GM21381 (cell line): ENCODE results near the gene FSD2.
"Not testable (repeated sequence)": the region's sequence is repeated elsewhere in the genome, so short reads cannot be mapped to it uniquely, and the experiment has no call there.

ENCODE experiments used
- ATAC-seq: cut with Tn5 transposase; IDR thresholded peaks from one replicate; pipeline ENCODE4 v1.9.1; 2021; ENCODE audit warnings: mild to moderate bottlenecking, moderate library complexity; ENCODE audit not compliant: unreplicated experiment

The FSD2 gene

DNA sequence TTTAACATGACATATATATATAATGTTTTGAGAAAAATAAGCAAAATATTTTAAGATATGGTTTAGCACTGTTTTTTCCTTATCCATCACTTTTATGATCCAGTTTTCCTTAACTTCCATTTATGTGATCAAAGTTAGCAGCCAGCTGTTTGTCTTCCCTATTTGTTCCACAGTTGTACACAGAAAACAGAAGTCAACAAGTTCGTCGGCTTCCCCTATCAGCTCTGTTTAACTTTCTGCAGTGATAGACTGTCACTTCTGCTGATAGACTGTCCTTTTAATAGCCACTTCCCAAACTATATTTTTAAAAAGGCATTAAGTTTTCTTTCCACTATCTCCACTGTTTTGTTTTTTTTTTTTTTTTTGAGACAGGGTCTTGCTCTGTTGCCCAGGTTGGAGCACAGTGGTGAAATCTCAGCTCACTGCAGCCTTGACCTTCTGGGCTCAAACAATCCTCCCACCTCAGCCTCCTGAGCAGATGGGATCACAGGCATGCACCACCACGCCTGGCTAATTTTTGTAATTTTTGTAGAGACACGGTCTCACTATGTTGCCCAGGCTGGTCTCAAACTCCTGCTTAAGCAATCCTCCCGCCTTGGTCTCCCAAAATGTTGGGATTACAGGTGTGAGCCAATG is 7.2 kb downstream of the FSD2 start:
- ATAC-seq = no peak

DNA sequence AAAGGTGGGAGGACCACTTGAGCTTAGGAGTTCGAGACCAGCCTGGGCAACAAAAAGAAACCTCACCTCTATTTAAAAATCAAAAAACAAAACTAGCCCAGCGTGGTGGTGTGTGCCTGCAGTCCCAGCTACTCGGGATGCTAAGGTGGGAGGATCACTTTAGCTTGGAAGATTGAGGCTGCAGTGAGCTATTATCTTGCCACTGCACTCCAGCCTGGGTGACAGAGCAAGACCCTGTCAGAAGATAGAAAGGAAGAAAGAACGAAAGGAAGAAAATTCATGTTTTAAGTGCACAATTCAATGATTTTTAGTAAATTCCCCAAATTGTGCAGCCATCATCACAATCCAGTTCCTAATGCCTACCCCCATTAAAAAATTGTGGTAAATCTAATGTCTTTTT is 7.8 kb downstream of the FSD2 start:
- no peak for ATAC-seq

DNA sequence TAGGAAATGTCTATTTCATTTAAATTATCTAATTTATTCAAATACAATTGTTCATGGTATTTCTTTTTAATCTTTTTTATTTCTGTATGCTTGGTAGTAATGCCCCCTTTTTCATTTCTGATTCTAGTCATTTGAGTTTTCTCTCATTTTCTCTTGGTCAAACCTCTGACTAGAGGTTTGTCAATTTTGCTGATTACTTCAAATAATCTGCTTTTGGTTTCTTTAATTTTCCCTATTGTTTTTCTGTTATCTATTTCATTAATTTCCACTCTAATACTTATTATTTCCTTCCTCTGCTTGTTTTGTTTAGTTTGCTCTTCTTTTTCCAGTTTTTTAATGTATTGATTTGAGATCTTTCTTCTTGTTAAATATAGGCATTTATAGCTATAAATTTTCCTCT is 12.1 kb downstream of the FSD2 start:
- ATAC-seq = no peak

DNA sequence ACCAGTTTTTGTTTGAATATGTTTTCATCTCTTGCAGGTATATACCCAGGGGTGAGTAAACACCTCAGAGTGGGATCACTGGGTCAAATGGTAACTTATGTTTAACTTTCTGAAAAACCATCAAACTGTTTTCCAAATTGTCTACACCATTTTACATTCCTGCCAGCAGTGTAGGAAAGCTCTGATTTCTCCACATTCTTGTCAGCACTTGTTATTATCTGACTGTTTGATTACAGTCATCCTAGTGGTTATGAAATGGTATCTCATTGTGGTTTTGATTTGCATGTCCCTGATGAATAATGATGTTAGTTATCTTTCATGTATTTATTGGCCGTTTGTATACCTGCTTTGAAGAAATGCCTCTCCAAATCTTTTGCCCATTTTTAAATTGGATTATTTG is 13.8 kb downstream of the FSD2 start:
- ATAC-seq = no peak

DNA sequence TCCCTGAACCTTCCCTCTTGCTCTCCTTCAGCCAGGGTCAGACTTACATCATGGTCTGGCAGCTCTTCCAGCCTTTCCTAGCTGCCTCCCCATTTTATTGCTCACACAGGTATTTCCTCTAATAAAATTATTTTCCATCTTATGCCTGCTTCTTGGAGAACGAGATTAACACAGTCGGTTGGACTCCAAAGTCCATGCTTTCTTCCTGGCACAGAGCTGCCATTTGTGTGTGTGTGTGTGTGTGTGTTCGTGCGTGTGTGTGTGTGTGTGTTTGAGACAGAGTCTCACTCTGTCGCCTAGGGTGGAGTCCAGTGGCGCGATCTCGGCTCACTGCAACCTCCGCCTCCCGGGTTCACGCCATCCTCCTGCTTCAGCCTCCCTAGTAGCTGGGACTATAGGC is 15.5 kb downstream of the FSD2 start:
- no peak for ATAC-seq

DNA sequence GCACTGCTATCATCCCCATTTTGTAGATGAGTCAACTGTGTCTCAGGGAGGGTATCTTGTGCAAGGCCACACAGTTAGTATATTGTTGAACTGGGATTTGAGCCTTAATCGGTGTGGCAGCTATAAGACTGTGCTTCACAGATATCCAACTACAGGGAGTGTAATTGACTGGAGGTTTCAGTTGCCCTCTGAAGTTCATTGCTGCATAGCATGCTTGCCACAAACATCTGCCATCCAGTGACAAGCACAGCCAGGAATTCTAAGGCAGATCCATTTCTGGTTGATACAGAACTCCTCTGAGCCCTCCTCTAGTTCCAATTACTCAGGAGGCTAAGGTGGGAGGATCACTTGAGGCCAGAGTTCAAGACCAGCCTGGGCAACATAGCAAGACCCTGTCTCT is 16.4 kb downstream of the FSD2 start:
- ATAC-seq = no peak

DNA sequence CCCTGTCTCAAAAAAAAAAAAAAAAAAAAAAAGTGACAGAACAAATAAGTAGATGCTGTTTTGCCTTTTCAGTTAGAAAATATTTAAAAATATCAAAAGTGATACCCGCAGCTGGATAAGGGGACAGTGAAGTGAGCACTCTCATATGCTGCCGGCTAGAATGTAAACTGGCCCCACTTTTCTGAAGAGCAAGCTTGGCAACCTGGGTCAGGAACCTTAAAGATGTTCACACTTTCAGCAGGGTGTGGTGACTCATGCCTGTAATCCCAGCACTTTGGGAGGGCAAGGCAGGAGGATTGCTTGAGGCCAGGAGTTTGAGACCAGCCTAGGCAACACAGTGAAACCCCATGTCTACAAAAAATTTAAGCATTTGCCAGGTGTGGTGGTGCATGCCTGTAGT is 17.4 kb downstream of the FSD2 start:
- no peak for ATAC-seq

DNA sequence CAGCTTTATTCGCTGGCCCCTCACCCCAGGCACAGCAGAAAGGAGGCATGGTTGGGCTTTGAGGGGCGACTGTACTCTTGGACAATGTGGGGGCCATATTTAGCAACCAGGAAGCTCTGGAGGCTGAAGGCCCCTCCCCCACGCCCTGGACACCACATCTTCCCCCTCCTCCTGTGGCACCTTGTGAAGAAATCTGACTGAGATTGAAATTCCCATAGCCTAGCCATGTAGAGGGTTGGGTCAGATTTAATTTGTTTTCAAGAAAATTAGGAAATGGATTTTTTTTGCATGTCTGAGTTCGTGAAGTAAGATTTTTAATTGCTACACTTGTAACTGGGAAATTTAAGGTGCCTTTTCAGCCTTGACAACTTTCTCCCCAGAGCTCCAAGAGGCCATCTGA is 24.5 kb downstream of the FSD2 start:
- no peak for ATAC-seq

DNA sequence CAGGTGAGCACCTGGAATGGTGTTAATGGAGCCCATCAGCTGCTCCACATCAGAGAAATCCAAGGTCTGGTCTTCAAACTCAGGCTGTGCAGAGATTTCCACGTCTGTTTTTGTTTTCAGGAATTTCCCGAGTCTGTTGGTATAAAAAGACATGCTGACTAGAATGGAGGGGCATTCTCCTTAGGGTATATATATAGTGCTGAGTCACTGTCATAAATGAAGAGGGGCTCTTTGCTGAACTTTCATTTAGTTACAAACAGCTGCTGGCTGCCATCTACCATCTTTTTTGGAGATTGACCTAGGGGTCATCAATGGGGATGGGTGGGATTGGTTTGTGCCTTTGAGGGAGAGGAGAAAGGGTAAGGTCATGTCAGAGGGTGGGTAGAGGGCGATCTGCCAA is 27.1 kb downstream of the FSD2 start:
- ATAC-seq = no peak

DNA sequence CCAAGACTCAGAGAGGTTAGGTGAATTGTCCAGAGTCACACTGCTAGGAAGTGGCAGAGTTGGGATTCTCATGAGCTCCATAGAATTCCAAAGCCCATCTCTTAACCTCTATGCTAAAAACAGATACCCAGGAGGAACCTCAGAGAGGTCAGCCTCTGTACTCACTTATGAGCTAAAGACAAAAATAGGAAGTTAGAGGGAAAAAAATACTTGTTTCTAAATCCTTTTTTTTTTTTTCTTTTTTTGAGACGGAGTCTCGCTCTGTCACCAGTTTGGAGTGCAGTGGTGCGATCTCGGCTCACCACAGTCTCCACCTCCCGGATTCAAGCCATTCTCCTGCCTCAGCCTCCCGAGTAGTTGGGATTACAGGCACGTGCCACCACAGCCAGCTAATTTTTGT is 31.4 kb downstream of the FSD2 start:
- no peak for ATAC-seq

DNA sequence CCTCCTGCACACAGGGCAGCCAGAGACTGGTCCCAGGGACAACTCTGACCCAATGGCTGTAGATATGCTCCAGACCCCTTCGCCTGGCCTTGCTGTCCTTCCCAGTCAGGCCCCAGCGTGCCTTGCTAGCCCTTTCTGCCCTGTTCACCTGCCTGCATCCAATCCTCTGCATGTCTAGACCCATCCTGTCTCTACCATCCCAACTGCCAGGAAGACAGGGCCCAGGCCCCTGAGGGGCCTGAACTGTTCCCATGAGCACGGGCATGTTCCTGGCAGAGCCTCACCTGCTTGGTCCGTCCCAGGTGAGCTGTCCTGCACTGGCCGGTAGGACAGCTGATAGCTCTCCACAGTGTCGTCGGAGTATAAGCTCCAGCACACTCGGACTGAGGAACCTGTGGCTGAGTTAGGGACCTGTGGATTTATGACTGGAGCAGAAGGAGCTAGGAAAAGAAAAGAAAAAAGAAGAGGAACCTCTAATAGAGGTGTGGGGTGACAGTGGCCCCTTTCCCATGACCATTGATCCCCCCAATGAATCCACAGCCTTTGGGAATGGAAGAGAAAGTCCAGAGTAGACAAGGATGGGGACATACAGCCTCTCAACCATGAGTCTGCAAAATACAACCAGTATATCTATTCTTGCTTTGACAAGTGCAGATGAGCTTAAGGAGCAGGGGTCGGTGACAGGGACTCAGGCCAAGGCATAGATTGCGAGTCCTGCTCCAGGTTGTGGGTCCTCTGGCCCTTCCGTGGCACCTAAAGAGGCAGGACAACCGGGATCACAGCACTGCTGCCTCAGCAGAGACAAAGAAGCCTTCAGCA is 33.9 kb downstream of the FSD2 start:
- ATAC-seq = no peak

DNA sequence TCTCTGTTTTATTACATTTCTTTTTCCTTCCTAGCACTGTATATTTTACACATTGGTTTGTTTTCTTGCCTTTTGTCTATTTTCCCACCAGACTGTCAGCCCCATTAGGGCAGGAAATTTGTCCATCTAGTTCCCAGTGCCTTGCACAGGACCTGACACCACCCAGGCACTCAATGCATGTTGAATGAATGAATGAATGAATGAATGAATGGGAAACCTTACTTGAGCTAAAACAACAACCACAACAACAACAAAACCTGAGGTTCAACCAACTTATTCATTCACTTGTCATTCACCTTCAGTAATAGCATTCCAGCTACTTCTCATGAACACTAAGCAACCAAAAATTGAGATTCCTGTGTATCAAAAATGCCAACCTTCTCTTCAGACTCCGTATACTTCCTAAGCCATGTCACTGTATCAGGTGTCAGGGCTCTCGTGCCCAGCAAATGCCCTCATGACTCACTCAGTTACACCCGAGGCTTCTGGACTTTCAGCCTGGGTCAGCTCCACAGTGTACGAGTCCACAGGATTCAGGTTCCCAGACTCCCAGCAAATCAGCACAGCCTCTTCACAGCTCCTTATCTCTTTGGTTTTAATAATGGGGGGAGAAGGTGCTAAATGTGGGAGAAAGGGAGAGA is 37.3 kb downstream of the FSD2 start:
- ATAC-seq = no peak

DNA sequence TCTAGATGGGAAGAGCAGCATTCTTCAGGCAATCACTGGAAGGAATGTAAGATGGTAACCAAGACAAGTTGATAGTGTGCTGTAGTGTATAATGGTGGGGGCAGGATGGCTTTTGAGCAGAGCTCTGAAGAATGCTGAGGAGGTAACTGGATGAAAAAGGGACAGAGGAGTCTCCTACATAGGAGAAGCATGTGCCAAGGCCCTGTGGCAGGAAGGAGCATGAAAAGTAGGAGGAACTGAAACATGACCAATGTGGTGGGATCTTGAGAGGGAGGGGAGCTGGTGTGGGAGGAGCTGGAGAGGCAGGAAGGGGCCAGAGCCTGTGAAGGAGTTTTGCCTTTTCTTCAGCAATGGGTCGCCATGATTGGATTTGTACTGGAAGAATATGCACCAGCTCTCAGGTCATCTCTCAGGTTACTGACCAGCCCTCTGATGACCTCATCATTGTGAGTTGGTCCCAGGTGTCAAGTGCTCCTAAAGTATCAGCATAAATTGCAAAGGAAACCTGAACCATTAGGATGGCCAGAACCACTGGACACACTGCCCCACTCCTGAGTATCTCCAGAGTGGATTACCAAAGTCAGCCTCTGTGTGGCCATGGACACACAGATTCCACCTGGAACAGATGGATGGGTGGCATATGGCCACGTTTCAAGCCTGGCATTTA is 38.6 kb downstream of the FSD2 start:
- ATAC-seq = no peak

DNA sequence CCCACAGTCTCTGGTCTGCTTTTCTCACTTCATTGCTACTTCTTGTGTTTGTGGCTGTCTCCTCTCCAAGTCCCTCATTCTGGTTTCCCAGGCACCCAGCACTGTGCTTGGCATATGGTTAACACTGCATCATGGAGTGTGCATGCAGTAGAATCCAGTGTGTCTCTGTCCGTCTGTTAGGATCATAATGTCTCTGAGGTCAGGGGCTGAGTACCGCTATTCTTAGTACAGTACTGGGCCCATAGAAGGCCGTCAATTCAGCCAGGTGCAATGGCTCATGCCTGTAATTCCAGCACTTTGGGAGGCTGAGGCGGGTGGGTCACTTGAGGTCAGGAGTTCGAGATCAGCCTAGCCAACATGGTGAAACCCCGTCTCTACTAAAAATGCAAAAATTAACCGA is 39.7 kb downstream of the FSD2 start:
- ATAC-seq = not testable (repeated sequence)

DNA sequence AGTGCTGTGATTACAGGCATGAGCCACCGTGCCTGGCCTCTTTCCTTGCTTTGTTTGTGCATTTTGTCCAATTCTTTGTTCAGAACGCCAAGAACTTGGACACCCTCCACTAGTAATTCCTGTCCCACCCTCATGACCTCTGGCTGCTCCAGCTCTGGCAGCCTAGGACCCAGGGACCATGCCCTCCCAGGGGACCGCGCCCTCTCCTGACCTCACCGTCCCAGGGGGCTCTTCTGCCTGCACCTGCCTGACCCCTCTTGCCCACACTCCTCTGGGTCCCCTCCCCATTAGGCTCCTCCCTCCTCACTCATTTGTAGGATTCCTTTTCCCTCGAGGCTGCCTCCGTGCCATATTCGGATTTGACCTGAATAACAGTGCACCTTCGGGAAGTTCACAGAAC is 41.1 kb downstream of the FSD2 start:
- no peak for ATAC-seq

DNA sequence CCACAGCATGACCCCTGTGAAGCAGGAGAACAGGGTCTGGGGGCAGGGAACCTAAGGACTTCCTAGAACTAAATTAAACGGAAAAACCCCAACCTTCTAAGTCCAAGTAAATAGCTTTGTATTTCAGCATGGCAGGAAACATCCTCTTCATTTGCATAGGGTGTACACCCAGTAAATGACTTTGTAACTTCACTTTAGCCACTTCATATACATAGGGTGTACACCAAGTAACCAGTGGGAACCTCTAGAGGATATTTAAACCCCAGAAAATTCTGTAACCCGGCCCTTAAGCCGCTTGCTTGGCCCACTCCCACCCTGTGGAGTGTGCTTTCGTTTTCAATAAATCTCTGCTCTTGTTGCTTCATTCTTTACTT is 41.8 kb downstream of the FSD2 start:
- no peak for ATAC-seq

DNA sequence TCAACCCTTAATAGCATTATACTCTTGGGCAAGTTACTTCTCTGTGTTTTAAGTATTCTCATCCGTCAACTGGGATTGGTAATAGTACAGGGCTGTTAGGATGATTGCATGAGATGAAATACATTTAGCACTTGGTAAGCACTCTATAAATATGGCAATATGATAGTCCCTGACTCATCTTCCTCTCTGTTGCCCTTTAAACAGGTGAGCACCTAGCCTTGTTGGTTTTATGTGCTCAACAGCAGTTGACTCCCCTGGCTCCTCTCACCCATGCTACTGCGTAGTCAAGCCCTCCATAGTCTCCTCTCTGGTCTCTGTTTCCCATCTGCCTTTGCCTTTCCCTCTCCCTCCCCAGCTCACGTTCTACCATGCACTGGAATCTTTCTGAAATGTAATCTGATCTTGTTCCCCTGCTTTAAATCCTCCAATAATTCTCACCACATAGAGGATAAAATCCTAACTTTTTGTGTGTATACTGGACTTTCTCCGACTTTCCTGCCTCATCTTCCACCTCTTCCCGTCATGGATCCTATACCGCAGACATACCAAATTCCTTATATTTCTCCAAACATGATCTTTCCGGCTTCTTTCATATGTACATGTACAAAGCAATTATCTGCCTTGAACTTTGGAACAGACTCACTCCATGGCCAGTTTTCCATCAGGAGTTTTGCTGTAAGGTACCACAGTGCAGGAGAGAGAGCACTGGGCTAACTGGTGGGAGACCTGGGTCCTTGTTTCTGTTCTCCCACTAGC is 42.3 kb downstream of the FSD2 start:
- ATAC-seq = no peak

DNA sequence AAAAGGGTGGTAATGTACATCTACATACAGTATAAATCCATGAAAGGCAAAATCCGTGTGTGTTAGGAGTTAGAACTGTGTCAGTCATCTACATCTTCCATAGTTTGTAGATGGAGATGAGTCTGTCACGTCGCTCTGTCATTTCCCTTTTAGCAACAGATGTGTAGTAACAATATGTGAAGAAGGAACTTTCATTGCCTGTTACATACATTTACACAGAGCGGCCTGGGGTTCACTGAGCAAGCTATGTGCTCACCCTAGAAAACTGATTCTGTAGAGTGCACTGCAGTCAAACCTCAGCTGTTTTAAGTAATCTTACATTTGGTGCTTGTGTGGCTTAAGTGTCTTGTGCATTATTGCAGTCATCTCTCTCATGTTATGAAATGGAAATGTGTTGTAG is 54.6 kb downstream of the FSD2 start:
- no peak for ATAC-seq

DNA sequence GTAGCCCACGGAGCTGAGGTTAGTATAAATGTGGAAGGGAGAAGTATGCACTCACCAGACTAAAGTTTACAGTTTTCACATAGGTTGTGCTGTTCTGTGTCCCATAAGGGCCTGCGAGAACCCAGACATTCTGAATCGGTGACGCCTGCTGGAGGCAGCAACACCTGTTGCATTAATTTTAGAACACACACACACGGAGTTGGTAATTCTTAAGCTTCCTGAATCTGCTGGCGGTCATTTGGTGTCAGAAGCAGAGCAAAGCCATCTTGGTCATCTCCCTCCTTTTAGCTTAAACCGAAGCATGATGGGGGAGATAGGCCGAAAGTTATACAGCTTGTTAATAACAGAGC is 55.1 kb downstream of the FSD2 start:
- peak; percentile 19 for ATAC-seq

DNA sequence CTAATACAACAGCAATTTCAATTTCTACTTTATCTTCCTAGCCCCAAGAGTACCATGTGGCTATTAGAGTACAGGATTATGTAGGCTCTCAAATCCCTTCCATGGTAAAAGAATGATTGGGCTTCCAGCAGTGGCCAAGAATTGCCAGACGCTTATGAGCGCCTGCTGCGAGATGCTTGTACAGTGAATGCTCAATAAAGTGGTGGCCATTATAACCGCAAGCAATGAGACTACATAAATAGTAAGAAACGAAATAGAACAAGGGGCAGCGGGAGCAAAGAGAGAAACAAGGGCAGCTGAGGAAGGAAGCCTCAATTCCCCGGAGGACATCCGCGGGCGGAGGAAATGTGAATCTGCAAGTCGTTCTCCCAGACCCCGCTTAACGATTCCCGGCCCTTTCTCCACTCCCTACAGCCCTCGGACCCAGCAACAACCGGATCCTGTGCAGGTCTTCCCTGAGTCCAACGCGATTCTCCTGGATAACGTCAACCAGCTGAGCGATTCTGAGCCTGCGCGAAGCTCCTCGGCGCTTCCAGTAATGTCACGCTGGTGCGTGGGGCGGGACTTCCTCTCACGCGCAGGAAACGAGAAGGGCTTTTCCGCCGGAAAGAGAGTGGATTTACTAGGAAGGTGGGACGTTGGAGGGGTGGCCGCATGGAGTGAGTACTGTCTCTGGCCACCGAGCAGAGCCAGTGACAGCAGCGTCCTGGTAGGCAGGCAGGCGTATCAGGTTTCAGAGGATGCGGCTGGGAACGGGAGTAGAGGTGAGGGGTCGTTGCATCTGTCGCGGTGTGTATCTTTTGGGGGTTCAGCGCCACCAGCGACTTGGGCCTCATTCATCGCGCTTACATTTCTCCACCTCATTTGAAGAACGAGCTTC is 55.7 kb downstream of the FSD2 start:
- peak; percentile 93 for ATAC-seq
